ENCODE results near the gene PHTF2.

Gene PHTF2

DNA sequence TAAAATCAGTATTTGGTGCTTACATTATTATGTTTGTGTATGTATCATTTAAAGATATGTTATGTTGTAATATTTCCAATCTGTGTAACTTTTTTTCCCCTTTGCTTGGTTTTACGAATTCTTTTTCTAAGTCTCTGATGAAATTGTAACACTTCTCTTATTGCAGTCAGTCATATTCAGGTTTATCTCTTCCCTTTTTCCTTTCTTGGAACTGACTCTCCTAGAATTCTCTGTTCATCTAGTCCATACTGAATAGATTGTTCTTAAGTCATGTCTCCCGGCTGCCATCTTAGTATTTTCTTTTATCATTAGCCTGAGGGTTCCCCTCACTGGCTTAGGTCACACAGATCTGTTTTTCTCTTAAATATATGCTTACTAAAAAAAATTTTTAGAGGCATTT, 44.6 kb downstream of the PHTF2 start (continued):
- TF ChIP-seq, protein P1, sequence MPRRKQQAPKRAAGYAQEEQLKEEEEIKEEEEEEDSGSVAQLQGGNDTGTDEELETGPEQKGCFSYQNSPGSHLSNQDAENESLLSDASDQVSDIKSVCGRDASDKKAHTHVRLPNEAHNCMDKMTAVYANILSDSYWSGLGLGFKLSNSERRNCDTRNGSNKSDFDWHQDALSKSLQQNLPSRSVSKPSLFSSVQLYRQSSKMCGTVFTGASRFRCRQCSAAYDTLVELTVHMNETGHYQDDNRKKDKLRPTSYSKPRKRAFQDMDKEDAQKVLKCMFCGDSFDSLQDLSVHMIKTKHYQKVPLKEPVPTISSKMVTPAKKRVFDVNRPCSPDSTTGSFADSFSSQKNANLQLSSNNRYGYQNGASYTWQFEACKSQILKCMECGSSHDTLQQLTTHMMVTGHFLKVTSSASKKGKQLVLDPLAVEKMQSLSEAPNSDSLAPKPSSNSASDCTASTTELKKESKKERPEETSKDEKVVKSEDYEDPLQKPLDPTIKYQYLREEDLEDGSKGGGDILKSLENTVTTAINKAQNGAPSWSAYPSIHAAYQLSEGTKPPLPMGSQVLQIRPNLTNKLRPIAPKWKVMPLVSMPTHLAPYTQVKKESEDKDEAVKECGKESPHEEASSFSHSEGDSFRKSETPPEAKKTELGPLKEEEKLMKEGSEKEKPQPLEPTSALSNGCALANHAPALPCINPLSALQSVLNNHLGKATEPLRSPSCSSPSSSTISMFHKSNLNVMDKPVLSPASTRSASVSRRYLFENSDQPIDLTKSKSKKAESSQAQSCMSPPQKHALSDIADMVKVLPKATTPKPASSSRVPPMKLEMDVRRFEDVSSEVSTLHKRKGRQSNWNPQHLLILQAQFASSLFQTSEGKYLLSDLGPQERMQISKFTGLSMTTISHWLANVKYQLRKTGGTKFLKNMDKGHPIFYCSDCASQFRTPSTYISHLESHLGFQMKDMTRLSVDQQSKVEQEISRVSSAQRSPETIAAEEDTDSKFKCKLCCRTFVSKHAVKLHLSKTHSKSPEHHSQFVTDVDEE (CRISPR knock-in tag; IDR thresholded peaks at IDR 0.05), result no peak
- TF ChIP-seq, protein P2, sequence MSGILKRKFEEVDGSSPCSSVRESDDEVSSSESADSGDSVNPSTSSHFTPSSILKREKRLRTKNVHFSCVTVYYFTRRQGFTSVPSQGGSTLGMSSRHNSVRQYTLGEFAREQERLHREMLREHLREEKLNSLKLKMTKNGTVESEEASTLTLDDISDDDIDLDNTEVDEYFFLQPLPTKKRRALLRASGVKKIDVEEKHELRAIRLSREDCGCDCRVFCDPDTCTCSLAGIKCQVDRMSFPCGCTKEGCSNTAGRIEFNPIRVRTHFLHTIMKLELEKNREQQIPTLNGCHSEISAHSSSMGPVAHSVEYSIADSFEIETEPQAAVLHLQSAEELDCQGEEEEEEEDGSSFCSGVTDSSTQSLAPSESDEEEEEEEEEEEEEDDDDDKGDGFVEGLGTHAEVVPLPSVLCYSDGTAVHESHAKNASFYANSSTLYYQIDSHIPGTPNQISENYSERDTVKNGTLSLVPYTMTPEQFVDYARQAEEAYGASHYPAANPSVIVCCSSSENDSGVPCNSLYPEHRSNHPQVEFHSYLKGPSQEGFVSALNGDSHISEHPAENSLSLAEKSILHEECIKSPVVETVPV (CRISPR knock-in tag; IDR thresholded peaks at IDR 0.05), result no peak

DNA sequence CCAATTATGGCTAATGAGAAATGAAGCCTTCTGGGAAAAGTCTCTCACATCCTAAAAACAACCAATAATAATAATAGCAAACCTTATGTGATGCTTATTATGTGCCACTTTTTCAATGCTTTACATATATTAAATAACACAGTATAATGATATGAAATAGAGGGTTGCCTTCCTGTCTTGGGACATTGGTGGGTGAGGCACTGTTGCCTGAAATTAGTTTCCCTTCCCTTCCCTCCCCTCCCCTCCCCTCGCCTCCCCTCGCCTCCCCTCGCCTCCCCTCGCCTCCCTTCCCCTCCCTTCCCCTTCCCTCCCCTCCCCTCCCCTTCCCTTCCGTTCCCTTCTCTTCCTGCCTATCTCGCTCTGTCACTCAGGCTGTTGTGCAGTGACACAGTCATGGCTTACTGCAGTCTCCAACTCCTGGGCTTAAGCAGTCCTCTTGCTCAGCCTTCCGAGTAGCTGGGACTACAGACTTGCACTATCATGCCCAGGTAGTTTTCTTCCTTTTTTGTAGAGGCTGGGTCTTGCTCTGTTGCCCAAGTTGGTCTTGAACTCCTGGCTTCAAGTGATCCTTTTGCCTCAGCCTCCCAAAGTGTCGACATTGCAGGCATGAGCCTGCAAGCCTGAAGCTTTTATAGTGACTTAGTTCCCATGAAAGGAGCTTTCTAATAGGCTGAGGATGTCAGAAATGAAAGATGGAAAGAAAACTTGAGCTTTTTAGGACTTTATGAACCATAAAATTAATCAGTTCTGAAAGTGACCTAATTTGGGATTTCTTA, 47.9 kb downstream of the PHTF2 start:
- TF ChIP-seq SNAI2 (CRISPR knock-in tag; IDR thresholded peaks at IDR 0.05), result no peak
- TF ChIP-seq ZFP3 (CRISPR knock-in tag; IDR thresholded peaks at IDR 0.05), result no peak
- no peak for TF ChIP-seq BACH2 (CRISPR knock-in tag; IDR thresholded peaks at IDR 0.05; ENCODE audit: borderline replicate concordance)
- TF ChIP-seq PPARA (CRISPR knock-in tag; IDR thresholded peaks at IDR 0.05; ENCODE audit: borderline replicate concordance), result no peak
- TF ChIP-seq ESRRG (CRISPR knock-in tag; IDR thresholded peaks at IDR 0.05), result no peak
- no peak for TF ChIP-seq ISL1 (CRISPR knock-in tag; IDR thresholded peaks at IDR 0.05)
- no peak for TF ChIP-seq ZNF70 (CRISPR knock-in tag; IDR thresholded peaks at IDR 0.05)
- TF ChIP-seq, protein P3, sequence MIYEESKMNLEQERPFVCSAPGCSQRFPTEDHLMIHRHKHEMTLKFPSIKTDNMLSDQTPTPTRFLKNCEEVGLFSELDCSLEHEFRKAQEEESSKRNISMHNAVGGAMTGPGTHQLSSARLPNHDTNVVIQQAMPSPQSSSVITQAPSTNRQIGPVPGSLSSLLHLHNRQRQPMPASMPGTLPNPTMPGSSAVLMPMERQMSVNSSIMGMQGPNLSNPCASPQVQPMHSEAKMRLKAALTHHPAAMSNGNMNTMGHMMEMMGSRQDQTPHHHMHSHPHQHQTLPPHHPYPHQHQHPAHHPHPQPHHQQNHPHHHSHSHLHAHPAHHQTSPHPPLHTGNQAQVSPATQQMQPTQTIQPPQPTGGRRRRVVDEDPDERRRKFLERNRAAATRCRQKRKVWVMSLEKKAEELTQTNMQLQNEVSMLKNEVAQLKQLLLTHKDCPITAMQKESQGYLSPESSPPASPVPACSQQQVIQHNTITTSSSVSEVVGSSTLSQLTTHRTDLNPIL (CRISPR knock-in tag; IDR thresholded peaks at IDR 0.05; ENCODE audit: low read depth), result no peak
- no peak for TF ChIP-seq TOX (CRISPR knock-in tag; IDR thresholded peaks at IDR 0.05; ENCODE audit: borderline replicate concordance)
- TF ChIP-seq, protein P4, sequence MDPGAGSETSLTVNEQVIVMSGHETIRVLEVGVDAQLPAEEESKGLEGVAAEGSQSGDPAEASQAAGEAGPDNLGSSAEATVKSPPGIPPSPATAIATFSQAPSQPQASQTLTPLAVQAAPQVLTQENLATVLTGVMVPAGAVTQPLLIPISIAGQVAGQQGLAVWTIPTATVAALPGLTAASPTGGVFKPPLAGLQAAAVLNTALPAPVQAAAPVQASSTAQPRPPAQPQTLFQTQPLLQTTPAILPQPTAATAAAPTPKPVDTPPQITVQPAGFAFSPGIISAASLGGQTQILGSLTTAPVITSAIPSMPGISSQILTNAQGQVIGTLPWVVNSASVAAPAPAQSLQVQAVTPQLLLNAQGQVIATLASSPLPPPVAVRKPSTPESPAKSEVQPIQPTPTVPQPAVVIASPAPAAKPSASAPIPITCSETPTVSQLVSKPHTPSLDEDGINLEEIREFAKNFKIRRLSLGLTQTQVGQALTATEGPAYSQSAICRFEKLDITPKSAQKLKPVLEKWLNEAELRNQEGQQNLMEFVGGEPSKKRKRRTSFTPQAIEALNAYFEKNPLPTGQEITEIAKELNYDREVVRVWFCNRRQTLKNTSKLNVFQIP (CRISPR knock-in tag; IDR thresholded peaks at IDR 0.05; ENCODE audit: borderline replicate concordance, low read depth), result no peak
- TF ChIP-seq OSR1 (CRISPR knock-in tag; IDR thresholded peaks at IDR 0.05), result no peak
- TF ChIP-seq RARB (CRISPR knock-in tag; IDR thresholded peaks at IDR 0.05), result no peak
- TF ChIP-seq, protein P2 (CRISPR knock-in tag; IDR thresholded peaks at IDR 0.05), result no peak
- no peak for ATAC-seq

DNA sequence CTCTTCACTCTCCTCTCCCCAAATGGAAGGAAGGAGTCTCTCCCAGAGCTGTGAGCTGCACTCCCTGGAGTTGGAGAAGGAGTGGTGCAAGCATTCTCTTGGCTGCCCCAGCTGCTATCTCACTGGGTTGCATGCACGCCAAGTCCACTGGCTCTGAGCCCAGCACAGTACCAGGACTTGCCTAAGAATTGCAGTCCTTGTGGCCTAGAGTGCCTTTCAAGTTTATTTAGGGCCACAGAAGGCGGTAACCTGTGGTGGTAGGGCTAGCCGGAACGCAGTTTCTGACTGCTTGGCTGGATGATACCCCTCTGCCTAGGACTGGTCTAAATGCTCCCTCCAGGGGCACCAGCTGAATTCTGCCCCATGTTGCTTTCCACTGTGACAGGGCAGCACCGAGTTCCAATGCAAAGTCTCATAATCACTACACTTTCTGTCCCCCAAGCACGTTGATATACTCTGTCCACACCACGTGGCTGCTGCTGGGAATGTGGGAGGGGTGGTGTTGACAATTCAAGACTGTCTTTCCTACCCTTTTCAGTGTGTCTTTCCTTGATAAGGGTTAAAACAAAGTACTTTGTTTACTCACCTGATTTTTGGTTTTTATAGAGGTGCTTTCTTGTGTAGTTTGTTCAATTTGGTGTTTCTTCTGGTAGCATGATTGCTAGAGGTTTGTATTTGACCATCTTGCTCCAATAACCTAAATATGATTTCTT, 57.0 kb downstream of the PHTF2 start:
- TF ChIP-seq ZC3H10 (CRISPR knock-in tag; IDR thresholded peaks at IDR 0.05) (no peak), TOX (CRISPR knock-in tag; IDR thresholded peaks at IDR 0.05; ENCODE audit: borderline replicate concordance) (no peak), ZNF565 (CRISPR knock-in tag; conservative IDR thresholded peaks at IDR 0.05; ENCODE audit: low read depth) (no peak), ESRRG (CRISPR knock-in tag; IDR thresholded peaks at IDR 0.05) (no peak), OSR1 (CRISPR knock-in tag; IDR thresholded peaks at IDR 0.05) (no peak), PPARA (CRISPR knock-in tag; IDR thresholded peaks at IDR 0.05; ENCODE audit: borderline replicate concordance) (no peak), CSDC2 (CRISPR knock-in tag; IDR thresholded peaks at IDR 0.05) (no peak)
- TF ChIP-seq, protein P1 (CRISPR knock-in tag; IDR thresholded peaks at IDR 0.05), result no peak
- TF ChIP-seq, protein P4 (CRISPR knock-in tag; IDR thresholded peaks at IDR 0.05; ENCODE audit: borderline replicate concordance, low read depth), result no peak
- TF ChIP-seq, protein P3 (CRISPR knock-in tag; IDR thresholded peaks at IDR 0.05; ENCODE audit: low read depth), result no peak

More for the DNA sequence above, 57.0 kb downstream of the PHTF2 start:
- no peak; the same call in 2 of the 3 replicates for ATAC-seq

All from SK-N-SH treated with all-trans-retinoic acid at 6 μM for 48 hours (cell line).